Activated CD4-positive, alpha-beta T cell treated with anti-CD3 and anti-CD28 coated beads for 1 hour (primary cell): ENCODE measurements around the gene NPRL2.
A peak's percentile ranks its signal among the peaks of the same experiment; 100 is the strongest.
"Not testable (repeated sequence)": the region's sequence is repeated elsewhere in the genome, so short reads cannot be mapped to it uniquely, and the experiment has no call there.

Experiments used
- DNase-seq: peaks from one replicate; pipeline ENCODE4 v3.0.0-alpha.2; 2020

The NPRL2 gene

DNA sequence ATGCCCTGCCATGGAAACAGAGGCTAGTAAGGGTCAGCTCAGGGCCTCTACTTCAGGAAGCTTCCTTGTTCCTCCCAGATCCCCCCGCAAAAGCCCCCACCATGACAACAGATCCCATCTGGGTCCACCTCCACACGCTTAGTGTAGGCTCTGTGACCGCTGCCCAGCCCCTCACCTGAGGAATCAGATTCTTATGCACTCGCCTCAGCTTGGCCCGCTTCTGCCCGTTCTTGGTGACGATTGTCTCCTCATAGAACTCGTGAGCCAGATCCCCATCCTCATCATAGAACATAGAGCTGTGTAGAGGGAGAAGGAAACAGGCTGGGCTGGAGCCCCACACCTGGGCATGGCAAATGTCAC, 24.4 kb downstream of the NPRL2 start:
- no peak for DNase-seq

DNA sequence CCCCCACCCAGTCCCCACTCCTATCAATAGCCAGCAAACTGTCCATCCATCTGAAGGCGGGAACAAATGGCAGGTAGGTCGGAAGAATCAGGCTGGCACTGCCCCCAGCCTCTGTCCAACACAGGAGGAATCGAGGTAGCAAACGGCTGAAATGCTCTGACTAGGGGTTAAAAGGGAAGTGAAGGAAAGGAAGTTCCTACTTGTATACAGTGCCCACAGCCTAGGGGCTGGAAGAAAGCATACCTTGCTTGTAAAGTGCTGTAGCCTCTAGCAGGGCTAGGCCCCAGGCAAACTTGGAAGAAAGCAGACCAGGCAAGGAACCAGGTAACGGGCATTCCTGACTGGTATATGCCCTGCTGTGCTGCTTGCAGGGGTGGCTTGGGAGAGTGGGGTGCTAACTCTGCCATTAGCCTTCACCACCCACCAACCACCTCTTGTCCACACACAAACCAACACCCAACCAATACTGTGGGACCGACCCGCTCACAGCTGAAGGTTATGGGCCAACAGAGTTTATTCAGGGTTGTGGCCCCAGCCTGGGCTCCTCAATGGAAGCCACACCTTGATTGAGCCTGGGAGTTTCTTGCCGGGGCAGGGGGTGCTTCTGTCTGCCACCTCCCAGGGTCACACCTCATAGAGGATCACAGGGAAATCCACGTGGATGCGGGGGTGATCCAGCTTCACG, 24.9 kb downstream of the NPRL2 start:
- no peak for DNase-seq

DNA sequence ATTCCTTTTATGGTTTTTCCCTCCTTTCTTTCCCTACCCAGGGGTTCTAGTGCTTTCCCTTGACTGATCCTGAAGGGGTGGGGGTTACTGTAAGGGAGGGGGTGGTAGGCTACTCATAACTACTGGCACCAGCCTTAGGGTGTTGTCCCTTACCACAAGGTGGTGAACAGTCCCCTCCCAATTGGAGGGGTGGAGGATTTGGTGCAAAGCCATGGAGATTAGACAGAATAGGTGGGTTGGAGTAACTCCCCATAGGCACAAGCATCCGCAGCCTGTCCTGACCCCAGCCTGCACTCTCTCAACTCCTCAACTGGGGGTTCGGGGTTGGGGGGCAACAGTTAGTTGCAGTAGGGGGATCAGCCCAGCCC, 25.5 kb downstream of the NPRL2 start:
- DNase-seq, result no peak

DNA sequence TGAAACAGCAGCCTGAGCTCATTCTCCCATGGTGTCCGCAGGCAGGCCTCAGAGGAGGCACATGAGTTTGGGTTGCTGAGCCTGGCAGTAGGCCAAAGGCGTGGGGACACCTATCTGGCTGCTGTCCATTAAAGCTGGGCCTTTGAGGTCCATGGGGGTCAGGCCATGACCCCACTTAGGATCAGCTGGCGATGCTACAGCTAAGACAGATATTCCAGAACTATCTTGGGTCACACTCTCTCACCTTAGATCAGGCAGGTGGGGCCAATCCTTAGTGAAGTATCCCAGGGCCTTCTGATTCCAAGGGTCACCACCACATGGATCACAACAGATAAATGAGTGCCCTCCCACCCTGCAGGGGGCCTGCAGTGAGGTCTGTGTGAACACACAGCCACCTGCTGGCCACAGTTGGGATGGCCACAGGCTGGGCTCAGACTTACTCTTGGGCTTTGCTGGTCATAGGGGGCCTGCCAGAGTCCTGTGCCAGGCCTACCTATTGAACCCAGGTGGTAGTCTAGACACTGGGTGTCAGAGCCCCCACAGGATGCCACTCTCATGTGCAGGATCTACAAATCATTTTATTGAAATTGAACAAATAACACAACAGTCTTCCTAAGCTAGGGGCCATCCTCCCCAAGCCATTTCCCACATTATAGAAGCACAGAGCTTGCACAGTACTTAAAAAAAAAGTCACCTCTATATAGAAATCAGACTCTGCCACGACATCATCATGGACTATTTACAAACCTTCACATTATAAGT, 26.0 kb downstream of the NPRL2 start:
- DNase-seq, result peak; percentile 39

DNA sequence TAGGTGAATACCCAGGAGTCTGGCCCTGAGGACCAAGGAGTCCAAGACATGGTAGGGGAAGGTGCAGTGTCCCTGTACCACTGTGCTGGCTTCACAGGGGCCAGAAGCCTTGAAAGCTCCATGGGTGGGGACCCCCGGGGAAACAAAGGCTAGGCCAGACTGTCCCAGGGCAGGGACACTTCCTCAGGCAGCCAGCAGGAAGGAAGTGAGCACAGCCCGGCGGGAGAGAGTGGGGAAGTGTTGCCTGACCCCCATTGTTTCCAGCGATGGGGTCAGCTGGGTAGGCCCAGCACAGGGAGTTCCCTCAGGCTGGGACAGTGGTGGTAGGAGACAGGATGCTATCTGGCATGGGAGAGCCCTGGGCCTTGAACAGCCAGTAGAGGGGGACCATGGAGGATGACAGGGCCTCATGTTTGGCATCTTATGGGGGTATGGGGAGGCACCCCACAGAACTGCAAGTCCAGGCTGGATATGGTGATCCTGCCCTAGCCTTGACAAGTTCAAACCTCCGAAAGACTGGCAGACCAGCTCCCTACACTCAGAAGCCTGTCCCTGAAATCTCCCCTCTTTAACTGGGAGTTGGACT, 26.9 kb downstream of the NPRL2 start:
- DNase-seq, result no peak

DNA sequence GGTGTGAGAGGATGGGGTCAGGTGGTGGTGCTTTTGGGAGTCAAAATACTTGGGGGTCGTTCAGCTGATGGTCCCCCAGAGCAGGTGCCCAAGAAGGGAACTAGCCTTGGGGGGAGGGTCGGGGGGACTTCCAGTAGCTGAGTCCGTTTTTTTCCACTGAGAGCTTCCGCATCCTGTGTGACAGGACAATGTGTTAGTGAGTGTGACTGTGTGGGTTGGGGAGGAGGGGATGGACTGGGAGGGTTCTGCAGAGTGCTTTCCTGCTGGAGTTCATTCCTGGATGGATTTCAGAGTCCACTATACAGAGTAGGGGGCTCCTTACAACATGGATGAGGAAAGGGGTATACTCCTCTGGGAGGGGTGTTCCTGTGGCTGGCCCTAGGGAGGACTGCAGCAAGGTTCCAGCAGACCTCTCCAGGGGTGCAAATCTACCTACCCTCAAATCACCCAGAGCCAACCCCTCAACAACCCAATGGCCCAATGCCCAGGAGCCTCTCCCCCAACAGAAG, 27.4 kb downstream of the NPRL2 start:
- DNase-seq, result no peak

DNA sequence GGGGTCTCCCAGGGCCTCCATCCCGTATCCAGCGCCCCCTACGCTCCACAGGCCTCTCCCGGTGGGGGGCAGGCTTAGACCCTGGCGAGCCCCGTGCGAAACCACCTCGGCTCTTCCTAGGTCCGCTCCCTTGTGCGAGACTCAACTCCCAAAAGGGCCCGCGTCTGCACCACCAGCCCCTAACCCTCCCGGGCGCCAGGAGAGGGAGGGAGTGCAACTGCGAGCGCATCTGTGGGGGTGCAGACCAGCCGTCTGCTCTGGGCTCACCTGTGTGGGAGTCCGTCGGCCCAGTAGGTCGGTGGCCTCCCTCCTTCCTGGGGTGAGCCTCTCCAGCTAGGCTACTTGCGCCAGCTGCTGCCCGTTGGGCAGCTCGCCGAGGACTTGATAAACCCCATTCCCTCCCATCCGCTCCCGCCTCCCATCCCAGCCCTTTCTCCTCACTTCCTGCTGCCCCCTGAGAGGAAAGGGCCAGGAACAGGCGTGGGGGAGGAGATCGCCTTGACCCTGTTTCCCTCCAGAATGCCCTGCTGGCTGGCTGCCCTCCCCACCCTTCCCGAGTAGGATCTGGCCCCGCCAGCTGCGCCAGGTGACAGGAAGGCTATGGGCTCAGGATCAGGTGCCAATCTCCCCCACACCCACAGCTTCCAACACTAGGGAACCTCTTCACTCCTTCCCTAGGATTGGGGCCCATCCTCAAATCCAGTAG, 28.0 kb downstream of the NPRL2 start, which contains the start of gene HYAL2:
TSS of gene HYAL2 (minus strand) at position 360 of the 706 bp plus-strand sequence. CDS start 2,256 bp downstream, outside the sequence.
- DNase-seq, result no peak

DNA sequence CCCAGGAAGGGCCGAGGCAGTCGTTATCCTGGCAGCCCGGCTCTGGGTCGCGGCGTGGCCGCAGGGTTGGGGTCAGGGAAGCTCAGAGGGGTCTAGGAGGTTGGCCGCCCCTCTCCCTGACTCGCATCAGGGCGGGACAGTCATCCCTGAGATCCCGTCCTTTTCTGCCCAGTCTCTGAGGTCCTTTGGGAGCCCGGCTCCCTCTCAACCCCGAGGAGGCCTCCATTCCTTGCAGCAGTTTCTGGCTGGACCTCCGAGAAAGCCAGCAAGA, 28.5 kb downstream of the NPRL2 start:
- no peak for DNase-seq

DNA sequence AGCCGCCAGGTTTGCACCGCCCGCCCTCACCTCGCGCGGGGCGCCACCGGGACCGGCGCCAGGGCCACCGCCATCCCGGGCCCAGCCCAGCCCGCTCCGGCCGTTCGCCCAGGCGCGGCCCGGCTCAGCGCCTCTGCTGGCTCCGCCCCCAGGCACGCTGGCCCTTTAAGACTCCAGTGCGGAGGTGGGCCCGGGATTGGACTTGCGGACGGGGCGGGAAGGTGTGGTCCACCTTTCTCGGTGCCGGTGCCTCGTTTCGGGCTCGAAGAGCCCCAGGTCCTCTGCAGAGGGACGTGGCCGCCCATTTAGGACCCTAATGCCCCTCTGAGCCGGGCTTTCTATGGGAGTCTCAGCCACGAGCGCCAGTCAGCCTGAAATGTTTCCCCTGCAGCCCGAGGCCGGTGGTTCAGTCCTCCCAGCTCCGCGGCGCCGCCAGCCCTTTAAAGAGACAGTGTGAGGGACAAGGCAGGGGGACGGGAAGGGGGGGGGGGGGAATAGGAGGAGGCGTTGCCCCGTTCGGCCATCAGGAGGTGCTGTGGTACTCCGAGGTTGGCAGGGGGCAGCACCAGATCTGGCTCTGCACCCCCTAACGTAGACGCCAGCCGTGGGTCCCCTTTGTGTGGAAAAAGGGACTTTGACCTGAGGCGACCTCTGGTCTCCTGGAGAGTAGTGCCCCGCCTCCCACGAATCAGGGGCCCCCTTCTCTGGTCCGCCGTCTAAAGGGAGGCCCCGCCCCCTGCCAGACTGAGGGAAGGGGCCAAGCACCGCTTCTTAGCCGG, 29.1 kb downstream of the NPRL2 start:
- DNase-seq, result peak; percentile 69

DNA sequence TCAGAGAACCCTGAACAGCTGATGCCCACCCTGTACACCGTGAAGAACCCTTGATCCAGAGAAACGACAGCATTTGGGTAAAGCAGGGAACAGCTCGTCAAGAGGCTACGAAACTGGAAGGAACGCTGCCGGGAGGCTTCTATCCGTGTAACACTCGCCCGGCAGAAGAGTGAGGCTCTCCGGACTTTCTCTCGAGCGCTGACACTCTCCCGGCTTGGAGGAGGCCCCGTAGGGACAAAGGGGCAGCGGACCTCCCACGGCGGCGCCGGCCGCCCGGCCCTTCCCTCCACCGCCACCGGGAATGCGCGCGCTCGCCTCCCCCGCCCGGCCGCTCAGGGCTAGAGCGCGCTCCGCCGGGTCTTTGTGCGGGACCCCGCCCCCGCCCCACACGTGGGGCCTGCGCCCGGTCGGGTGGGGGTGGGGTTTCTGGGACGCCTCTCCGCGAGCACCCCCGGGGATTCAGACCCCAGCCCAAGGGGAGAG, 29.7 kb downstream of the NPRL2 start:
- DNase-seq, result peak; percentile 43

DNA sequence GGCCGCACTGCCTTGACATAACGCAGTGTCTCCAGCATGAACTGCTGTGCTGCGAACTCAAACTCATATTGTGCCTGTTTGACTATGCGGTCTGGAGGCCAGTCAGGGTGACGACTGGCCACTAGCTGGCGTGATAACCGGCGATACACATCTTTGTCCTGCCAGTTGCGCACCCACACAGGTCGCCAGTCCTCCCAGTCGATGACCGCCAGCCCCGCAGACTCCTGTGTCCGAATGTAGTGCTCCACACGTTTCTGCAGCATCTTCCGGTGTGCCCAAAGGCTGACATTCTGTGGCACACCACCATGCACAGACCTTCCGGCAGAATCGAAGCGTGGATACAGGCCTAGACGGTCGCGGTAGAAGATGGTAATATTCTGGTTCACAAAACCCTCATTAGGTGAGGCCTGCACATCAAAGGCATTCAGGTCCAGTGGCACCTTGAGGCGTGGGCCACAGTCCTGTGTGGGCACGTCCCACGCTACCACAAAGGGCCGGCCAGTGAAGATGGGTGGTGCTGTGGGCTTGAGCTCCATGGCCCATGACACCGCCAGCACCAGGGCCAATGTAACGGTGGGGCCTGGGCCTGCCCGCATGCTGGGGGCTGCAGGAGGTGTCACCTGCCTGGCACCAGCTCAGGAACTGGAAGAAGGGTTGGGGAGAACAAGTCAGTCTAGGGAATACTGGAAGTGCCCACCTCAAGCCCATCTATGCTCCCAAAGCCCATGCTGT, 30.5 kb downstream of the NPRL2 start:
- DNase-seq, result no peak

DNA sequence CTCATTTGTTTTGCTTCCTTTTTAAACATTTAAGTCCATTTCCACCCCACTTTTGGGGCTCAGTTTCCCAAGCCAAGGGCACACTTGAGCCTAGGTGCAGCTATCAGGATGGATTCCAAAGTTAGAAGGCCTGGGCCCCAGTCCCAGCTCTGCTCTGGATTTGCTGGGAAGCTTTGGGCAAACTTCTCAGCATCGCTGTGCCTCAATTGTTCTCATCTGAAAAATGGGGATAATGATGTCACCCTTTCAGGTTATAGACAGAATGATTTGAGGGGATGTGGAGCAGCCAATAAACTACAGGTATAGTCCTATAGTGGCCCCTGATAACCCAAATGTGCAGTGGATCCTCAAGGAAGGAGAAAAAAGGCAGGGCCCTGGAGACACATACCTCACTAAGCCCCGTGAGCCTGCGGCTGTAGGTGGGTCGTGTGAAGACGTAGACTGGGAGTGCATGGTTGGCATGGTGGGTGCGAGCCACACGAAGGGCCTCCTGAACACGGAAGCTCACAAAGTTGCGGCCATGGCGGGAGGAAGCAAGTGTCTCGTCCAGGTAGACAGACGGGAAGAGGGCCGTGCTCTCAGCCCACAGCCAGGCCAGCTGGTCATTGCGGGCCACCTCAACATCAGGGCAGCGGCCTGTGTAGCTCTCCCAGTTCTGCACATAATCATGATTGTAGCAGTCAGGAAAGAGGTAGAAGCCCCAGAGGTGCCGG, 31.2 kb downstream of the NPRL2 start:
- DNase-seq, result no peak

DNA sequence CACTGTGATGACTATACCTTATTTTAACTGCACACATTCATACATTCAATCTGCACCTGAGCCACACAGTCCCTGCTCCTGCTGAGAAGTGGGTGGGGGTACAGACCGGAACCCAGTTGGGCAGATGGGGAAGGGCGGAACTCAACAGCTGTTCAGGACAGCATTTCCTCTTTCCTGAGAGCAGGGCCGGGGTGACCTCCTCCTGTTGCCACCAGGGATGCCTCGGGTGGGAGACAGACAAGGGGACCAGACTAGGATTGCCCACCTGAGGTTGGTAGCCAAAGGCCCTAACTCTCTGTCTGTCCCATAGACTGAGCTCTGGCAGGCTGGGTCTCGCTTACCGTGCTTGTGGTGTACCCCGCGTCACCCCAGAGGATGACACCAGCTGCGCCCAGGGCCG, 32.0 kb downstream of the NPRL2 start:
- DNase-seq, result no peak

DNA sequence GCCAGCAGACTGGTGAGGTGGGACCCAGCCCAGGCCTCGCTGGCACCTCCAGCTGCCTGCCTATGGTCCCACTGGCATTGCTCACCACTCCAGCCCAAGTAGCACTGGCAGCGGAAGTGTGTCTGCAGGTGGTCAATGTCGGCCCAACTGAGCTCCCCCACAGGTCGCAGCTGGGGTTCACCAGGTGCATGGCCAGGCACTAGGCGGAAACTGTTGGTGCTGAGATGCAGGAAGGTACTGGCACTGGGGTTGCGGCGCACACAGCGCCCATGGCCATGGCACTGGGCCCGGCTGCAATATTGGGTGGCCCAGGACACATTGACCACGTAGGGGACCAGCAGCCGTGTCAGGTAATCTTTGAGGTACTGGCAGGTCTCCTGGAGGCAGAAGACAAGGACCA, 32.4 kb downstream of the NPRL2 start:
- no peak for DNase-seq

DNA sequence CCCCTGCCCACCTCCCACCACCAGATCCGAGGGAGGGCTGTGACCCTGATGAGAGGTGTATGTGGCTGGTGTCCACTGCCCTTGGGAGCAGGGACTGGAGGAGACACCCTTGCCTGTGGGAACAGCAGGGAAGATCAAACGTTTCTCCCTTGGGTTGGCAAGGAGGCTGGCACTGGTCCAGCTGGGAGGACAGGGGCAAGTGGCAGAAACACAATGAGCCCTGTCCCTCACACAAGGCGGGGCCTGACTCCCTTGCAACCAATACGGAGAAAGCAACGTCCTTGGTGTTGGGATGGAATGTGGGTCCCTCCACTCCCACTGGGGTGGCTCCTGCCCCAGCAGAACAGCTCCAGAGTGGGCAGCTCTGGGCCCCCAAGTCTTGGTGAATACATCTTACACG, 33.3 kb downstream of the NPRL2 start:
- no peak for DNase-seq

DNA sequence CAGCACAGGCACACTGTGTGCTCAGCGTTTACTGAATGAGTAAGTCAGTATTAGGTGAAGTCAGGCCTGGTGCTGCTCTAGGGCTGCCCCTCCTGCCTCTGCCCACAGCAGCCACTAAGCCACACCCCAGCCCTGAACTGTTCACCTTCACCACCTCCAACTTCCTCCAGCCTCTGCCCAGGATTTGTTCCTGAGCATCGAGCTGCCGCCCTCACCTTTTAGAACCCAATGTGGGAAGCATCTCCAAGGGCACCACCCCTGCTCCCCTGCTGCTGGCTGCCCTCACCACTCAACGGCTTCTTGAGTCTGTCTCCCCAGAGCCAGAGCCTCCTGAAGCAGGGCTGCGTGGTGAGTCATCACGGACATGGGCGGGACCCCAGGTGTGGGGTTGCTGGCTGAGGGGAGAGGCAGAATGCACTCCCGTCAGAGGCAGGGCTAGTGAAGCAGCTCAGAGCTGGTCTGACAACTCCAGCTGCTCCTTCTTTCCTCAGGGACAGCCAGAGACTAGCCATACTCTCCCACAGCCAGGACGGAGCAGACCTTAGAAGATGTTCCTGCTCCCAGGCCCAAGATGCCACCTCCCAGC, 33.8 kb downstream of the NPRL2 start:
- DNase-seq, result peak; percentile 52

DNA sequence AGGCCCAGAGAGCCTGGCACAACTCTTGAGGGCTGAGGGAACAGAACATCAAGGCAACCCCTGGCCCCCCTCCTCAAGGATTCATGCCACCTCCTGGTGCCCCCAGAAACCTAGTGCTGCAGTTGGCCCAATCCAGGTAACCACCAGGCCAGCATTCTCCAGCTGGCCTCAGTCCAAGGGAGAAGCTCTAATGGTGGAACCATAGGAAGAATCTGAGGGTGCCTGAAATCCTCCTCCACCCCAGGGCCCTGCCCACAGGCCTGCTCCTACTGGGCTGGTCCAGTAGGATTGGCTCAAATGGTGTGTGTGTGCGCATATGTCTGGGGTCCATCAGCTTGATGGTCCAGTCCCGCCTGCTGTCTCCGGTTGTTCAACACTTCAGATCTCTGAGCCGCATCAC, 35.8 kb downstream of the NPRL2 start:
- DNase-seq, result no peak

DNA sequence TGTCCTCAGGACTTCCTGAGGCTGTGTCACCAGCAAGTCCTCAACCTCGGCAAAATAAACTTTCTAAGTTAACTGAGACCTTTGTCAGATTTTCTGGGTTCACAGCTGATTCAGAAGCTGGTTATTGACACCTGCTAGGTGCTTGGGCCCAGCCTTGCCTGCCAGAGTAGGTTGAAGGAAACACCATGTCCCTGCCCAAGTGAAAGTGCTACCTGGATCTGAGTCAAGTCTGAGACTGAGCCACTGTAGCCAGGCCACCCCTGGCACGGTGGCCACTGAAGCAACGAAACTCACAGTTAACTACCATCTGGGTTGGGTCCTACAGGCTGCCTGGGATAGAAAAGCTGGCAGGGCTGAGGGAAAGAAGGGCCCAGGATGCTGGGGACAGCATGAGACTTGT, 36.2 kb downstream of the NPRL2 start:
- DNase-seq, result no peak

DNA sequence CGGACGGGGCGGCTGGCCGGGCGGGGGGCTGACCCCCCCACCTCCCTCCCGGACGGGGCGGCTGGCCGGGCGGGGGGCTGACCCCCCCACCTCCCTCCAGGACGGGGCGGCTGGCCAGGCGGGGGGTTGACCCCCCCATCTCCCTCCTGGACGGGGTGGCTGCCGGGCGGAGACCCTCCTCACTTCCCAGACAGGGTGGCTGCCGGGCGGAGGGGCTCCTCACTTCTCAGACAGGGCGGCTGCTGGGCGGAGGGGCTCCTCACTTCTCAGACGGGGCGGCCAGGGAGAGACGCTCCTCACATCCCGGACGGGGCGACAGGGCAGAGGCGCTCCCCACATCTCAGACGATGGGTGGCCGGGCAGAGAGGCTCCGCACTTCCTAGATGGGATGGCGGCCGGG, 38.5 kb downstream of the NPRL2 start:
- not testable (repeated sequence) for DNase-seq

DNA sequence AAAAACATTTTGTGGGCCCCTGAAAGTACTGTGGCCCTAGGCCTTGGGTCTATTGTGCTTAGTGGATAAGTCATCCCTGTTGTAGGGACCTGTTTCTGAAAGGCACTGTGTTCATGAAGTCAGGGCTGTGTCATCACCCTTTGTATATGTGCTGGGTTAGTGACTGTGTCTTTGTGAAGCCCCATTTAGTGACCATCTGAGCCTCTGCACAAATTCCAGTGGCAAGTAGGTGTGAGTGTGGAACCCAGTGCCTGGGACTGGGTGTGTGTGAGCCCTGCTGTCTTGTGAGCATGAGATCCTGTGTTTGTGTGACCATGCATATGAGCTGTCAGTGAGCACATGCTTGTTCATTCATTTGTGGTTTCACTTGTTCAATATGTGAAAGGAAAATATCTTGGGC, 46.0 kb downstream of the NPRL2 start:
- no peak for DNase-seq
